Measurements from ENCODE around the gene EMP1. TPM values are rescaled to one million over a fixed set of nuclear protein-coding genes. Genes with fewer than 3 reads are reported as not detected.

The EMP1 gene
- total and polyA plus RNA-seq, 9 of the 15 experiments (the other 6 are each of a cell fraction or from before 2014, with no cell fraction given): 0.10 to 0.60 TPM; not detected in 7

DNA sequence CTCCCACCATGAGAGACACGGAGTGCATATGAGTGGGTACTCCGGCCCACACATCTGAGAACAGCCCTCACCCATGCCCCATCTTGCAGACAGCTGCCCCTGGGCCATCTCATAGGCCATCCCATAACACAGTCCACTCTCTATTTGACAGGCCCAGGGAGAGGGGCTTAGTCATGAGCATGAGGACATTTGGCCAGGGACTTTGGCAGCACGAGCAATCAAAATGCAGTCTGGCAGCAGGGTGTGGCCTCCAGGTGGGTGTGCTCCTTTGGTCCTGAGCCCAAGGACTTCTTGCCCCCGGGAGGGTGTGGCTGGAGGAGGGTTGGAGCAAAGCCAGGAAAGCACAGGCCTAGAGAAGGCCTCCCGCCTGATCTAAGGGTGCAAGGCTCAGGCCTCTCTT, 25.6 kb downstream of the EMP1 start:
- 3% methylated on average over 5 of the region's 5 CpGs for WGBS (ENCODE audit: insufficient coverage, low coverage, missing lambda C conversion rate)
- H3K9ac ChIP-seq (ENCODE audit: insufficient read depth in 1 of 2, low read depth in 2 of 2, low read length in 2 of 2): no peak overlapping the region
- intact Hi-C loops (cut with micrococcal nuclease) (no loop called here), in situ Hi-C loops (cut with MboI) (loop anchor here (25.0 kb wide), 1 partner anchor 210 kb away; the partner anchor contains the start of gene HEBP1)
- ChIA-PET POLR2A (interaction anchor here (0.7 kb wide), 1 partner anchor 345 kb away, joined by 3 read pairs; no protein-coding TSS in a partner anchor), CTCF (ENCODE audit: low intra/inter-chr PET ratio) (no interaction called here)
- H3K4me2 ChIP-seq (ENCODE audit: insufficient read depth, low read length): no peak overlapping the region
- H3K4me3 ChIP-seq: no peak overlapping the region
- ATAC-seq: no peak
- no peak for FAIRE-seq
- BruUV-seq (replicated peaks): no TSS peak
- no peak for DNase-seq (ENCODE audit: extremely low read depth in 1 of 4, low spot score in 3 of 4)
- H2AFZ ChIP-seq (ENCODE audit: low read depth, low read length): no peak overlapping the region
- H3K27me3 ChIP-seq (ENCODE audit: control insufficient read depth in 2 of 2, insufficient read depth in 2 of 2, low read length in 2 of 2): no peaks in the 10 kb centered on the region
- H3K27ac ChIP-seq (ENCODE audit: extremely low read depth, low read depth, low read length): no peak overlapping the region
- no peaks in the 10 kb centered on the region for H3K36me3 ChIP-seq (ENCODE audit: control insufficient read depth, insufficient read depth, low read length)
- H3K4me1 ChIP-seq (replicated peaks in 1 of 2; ENCODE audit: control insufficient read depth in 2 of 2, insufficient read depth in 2 of 2, low read length in 2 of 2): no peaks in the 10 kb centered on the region; a peak in 1 of 5 replicates
- no peaks in the 10 kb centered on the region for H4K20me1 ChIP-seq (replicated peaks; ENCODE audit: control insufficient read depth, insufficient read depth, low read length)
- no peaks in the 10 kb centered on the region for H3K9me3 ChIP-seq (replicated peaks; ENCODE audit: control insufficient read depth, insufficient read depth, low read depth, low read length)
- no peaks in the 10 kb centered on the region for H3K9me1 ChIP-seq (ENCODE audit: control insufficient read depth, insufficient read depth, low read length)
- TF ChIP-seq CEBPG (CRISPR knock-in tag; IDR thresholded peaks at IDR 0.05) (no peak), CEBPG (tag; conservative IDR thresholded peaks at IDR 0.05 in 1 of 2, IDR thresholded peaks at IDR 0.05 in 1 of 2) (no peak), NFIC (IDR thresholded peaks at IDR 0.05) (0 out of 2 replicates have a peak, but pooled peaks have one; percentile 26)
- H3K79me2 ChIP-seq (ENCODE audit: control insufficient read depth, insufficient read depth, low read length): no peaks in the 10 kb centered on the region

DNA sequence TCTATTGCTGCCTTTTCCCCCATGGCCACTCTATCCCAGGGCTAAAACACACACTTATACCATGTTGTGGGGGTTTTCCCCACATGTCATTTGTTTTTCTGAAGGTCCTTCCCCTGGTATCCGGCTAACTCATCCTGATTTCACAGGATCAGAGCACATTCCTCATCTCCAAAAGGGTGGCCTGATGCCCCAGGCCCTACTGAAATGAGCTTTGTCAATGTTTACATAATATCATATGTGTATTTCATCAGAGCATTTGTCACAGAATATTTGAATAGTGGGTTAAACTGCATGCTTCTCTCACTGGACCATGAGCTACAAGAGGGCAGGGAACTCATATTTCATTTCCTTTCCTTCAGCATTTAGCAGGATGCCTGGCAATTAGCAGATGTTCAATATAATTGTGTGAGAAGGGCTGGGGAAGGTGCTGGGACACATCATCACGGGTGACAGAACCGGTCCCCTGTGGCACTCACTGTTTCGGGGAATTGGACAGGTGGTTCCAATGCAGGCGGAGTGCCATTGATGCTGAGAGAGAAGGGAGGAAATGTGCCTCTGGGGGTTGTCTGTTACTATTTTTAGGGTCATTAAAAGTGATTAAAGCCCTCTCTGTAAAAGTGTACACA, 26.8 kb downstream of the EMP1 start:
- no peak for ATAC-seq
- Histone ChIP-seq H3K79me2 (ENCODE audit: control insufficient read depth, insufficient read depth, low read length) (no peaks in the 10 kb centered on the region), H3K27me3 (ENCODE audit: control insufficient read depth in 2 of 2, insufficient read depth in 2 of 2, low read length in 2 of 2) (no peaks in the 10 kb centered on the region), H3K9me3 (replicated peaks; ENCODE audit: control insufficient read depth, insufficient read depth, low read depth, low read length) (no peaks in the 10 kb centered on the region), H3K4me2 (ENCODE audit: insufficient read depth, low read length) (no peak overlapping the region), H3K9me1 (ENCODE audit: control insufficient read depth, insufficient read depth, low read length) (no peaks in the 10 kb centered on the region), H3K36me3 (ENCODE audit: control insufficient read depth, insufficient read depth, low read length) (no peaks in the 10 kb centered on the region), H3K9ac (ENCODE audit: insufficient read depth in 1 of 2, low read depth in 2 of 2, low read length in 2 of 2) (no peak overlapping the region), H3K4me3 (no peak overlapping the region), H3K4me1 (replicated peaks in 1 of 2; ENCODE audit: control insufficient read depth in 2 of 2, insufficient read depth in 2 of 2, low read length in 2 of 2) (no peaks in the 10 kb centered on the region; a peak in 1 of 5 replicates), H2AFZ (ENCODE audit: low read depth, low read length) (no peak overlapping the region), H4K20me1 (replicated peaks; ENCODE audit: control insufficient read depth, insufficient read depth, low read length) (no peaks in the 10 kb centered on the region), H3K27ac (ENCODE audit: extremely low read depth, low read depth, low read length) (no peak overlapping the region)
- intact Hi-C loops (cut with micrococcal nuclease) (no loop called here), in situ Hi-C loops (cut with MboI) (loop anchor here (25.0 kb wide), 1 partner anchor 211 kb away; the partner anchor contains the start of gene HEBP1)
- ChIA-PET CTCF (ENCODE audit: low intra/inter-chr PET ratio) (no interaction called here), POLR2A (interaction anchor here (0.7 kb wide), 1 partner anchor 398 kb away, joined by 3 read pairs; no protein-coding TSS in a partner anchor)
- DNase-seq (ENCODE audit: extremely low read depth in 1 of 4, low spot score in 3 of 4): no peak
- no TSS peak for BruUV-seq (replicated peaks)
- no peak for FAIRE-seq
- 0% methylated on average over 5 of the region's 5 CpGs for WGBS (ENCODE audit: insufficient coverage, low coverage, missing lambda C conversion rate)
- TF ChIP-seq HDGF (IDR thresholded peaks at IDR 0.05) (no peak), TBL1XR1 (IDR thresholded peaks at IDR 0.05; ENCODE audit: low read length in 2 of 2) (no peak), SNIP1 (IDR thresholded peaks at IDR 0.05; ENCODE audit: low read depth) (no peak)
- TF ChIP-seq, protein P1, sequence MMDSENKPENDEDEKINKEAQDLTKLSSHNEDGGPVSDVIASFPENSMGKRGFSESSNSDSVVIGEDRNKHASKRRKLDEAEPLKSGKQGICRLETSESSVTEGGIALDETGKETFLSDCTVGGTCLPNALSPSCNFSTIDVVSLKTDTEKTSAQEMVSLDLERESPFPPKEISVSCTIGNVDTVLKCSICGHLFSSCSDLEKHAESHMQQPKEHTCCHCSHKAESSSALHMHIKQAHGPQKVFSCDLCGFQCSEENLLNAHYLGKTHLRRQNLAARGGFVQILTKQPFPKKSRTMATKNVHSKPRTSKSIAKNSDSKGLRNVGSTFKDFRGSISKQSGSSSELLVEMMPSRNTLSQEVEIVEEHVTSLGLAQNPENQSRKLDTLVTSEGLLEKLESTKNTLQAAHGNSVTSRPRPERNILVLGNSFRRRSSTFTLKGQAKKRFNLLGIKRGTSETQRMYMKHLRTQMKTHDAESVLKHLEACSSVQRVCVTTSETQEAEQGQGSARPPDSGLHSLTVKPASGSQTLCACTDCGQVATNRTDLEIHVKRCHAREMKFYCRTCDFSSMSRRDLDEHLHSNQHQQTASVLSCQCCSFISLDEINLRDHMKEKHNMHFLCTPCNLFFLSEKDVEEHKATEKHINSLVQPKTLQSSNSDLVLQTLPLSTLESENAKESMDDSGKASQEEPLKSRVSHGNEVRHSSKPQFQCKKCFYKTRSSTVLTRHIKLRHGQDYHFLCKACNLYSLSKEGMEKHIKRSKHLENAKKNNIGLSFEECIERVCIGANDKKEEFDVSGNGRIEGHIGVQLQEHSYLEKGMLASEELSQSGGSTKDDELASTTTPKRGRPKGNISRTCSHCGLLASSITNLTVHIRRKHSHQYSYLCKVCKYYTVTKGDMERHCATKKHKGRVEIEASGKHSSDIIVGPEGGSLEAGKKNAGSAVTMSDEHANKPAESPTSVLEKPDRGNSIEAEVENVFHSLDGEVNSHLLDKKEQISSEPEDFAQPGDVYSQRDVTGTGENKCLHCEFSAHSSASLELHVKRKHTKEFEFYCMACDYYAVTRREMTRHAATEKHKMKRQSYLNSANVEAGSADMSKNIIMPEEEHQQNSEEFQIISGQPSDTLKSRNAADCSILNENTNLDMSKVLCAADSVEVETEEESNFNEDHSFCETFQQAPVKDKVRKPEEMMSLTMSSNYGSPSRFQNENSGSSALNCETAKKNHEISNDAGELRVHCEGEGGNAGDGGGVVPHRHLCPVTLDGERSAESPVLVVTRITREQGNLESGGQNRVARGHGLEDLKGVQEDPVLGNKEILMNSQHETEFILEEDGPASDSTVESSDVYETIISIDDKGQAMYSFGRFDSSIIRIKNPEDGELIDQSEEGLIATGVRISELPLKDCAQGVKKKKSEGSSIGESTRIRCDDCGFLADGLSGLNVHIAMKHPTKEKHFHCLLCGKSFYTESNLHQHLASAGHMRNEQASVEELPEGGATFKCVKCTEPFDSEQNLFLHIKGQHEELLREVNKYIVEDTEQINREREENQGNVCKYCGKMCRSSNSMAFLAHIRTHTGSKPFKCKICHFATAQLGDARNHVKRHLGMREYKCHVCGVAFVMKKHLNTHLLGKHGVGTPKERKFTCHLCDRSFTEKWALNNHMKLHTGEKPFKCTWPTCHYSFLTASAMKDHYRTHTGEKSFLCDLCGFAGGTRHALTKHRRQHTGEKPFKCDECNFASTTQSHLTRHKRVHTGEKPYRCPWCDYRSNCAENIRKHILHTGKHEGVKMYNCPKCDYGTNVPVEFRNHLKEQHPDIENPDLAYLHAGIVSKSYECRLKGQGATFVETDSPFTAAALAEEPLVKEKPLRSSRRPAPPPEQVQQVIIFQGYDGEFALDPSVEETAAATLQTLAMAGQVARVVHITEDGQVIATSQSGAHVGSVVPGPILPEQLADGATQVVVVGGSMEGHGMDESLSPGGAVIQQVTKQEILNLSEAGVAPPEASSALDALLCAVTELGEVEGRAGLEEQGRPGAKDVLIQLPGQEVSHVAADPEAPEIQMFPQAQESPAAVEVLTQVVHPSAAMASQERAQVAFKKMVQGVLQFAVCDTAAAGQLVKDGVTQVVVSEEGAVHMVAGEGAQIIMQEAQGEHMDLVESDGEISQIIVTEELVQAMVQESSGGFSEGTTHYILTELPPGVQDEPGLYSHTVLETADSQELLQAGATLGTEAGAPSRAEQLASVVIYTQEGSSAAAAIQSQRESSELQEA (IDR thresholded peaks at IDR 0.05; ENCODE audit: low read depth): no peak
